Measurements from ENCODE around the gene ITGA8. TPM values are rescaled to one million over a fixed set of nuclear protein-coding genes. Genes with fewer than 3 reads are reported as not detected.

The ITGA8 gene
- polyA plus RNA-seq, 1 experiment: 0.25 TPM

DNA sequence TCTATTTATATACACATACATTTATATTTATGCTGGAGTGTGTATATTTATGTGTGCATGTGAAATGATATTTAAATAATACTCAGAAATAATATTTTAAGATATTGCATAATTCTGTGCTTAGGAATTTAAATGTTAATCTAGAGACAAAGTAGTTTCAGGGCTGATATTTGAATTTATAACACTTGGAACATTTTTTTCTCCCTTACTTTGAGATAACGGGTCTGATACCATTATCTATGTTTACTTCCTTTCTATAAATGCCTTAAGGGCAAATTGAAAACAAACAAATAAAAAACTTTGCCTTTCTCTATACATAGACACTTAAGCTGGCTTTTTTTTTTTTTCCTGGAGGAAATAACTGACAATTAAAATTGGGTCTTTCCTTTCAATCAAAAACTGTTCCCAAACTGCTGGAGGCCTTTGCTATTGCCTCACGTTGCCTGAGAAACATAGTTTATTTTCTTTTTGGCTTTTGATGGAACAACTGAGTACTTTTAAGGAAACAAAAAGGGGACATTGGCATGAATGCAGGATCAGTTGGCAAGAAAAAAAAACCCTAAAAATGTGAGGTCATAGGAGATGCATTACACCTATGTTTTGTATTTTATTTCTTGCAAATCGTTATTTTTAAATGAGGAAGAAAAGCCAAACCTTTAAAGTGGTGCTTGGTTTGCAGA lies 98.7 kb downstream of the ITGA8 start:
- no peak overlapping the region for H3K27ac ChIP-seq (ENCODE audit: low read depth, low read length)
- no peak for DNase-seq (ENCODE audit: low read depth, low spot score)
- H3K27me3 ChIP-seq (ENCODE audit: control insufficient read depth, insufficient read depth, low read length): peaks cover 10% of the 10 kb centered on the region
- H3K4me3 ChIP-seq (ENCODE audit: low read depth, low read length): no peak overlapping the region
- CTCF ChIA-PET: no interaction called here
- no peaks in the 10 kb centered on the region for H3K9me3 ChIP-seq (ENCODE audit: control insufficient read depth, insufficient read depth, low read length)
- POLR2A ChIA-PET: no interaction called here
- TF ChIP-seq, protein P1, sequence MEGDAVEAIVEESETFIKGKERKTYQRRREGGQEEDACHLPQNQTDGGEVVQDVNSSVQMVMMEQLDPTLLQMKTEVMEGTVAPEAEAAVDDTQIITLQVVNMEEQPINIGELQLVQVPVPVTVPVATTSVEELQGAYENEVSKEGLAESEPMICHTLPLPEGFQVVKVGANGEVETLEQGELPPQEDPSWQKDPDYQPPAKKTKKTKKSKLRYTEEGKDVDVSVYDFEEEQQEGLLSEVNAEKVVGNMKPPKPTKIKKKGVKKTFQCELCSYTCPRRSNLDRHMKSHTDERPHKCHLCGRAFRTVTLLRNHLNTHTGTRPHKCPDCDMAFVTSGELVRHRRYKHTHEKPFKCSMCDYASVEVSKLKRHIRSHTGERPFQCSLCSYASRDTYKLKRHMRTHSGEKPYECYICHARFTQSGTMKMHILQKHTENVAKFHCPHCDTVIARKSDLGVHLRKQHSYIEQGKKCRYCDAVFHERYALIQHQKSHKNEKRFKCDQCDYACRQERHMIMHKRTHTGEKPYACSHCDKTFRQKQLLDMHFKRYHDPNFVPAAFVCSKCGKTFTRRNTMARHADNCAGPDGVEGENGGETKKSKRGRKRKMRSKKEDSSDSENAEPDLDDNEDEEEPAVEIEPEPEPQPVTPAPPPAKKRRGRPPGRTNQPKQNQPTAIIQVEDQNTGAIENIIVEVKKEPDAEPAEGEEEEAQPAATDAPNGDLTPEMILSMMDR (IDR thresholded peaks at IDR 0.05; ENCODE audit: low read depth, low read length): no peak

GRCh38 chr10:15620337-15620736 lies 99.4 kb downstream of the ITGA8 start:
- peaks cover 10% of the 10 kb centered on the region for H3K27me3 ChIP-seq (ENCODE audit: control insufficient read depth, insufficient read depth, low read length)
- CTCF ChIA-PET: no interaction called here
- H3K9me3 ChIP-seq (ENCODE audit: control insufficient read depth, insufficient read depth, low read length): no peaks in the 10 kb centered on the region
- TF ChIP-seq, protein P1 (IDR thresholded peaks at IDR 0.05; ENCODE audit: low read depth, low read length): no peak
- H3K4me3 ChIP-seq (ENCODE audit: low read depth, low read length): no peak overlapping the region
- DNase-seq (ENCODE audit: low read depth, low spot score): no peak
- POLR2A ChIA-PET: no interaction called here
- no peak overlapping the region for H3K27ac ChIP-seq (ENCODE audit: low read depth, low read length)

GRCh38 chr10:15609246-15609645 lies 110.5 kb downstream of the ITGA8 start:
- ChIA-PET POLR2A (no interaction called here), CTCF (interaction anchor here (0.6 kb wide), 1 partner anchor 117 kb away, joined by 3 read pairs; no protein-coding TSS in a partner anchor)
- Histone ChIP-seq H3K4me3 (ENCODE audit: low read depth, low read length) (no peak overlapping the region), H3K27ac (ENCODE audit: low read depth, low read length) (no peak overlapping the region), H3K27me3 (ENCODE audit: control insufficient read depth, insufficient read depth, low read length) (no peaks in the 10 kb centered on the region), H3K9me3 (ENCODE audit: control insufficient read depth, insufficient read depth, low read length) (no peaks in the 10 kb centered on the region)
- DNase-seq (ENCODE audit: low read depth, low spot score): no peak
- TF ChIP-seq, protein P1 (IDR thresholded peaks at IDR 0.05; ENCODE audit: low read depth, low read length): no peak

DNA sequence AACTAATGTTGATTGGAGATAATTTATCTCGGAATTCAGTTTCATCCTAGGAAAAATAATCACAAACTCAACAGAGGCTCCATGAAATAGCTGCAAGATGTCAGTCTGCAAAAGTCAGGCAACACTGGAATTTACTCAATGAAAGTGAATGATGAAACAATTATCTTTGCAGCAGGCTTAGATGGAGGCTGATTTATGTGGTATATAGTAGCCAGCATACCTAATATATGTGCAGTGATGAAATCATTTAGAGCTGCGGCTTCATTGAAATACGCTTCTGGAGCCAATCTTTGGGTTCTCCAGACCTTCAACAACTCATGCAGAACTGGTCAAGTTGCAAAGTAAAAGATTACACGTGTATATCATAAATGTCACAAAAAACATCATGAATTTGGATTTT lies 113.3 kb downstream of the ITGA8 start:
- ChIA-PET POLR2A (no interaction called here), CTCF (interaction anchor here (1.3 kb wide), 1 partner anchor 21 kb away, joined by 3 read pairs; no protein-coding TSS in a partner anchor)
- no peak for DNase-seq (ENCODE audit: low read depth, low spot score)
- Histone ChIP-seq H3K4me3 (ENCODE audit: low read depth, low read length) (no peak overlapping the region), H3K27me3 (ENCODE audit: control insufficient read depth, insufficient read depth, low read length) (peaks cover 2% of the 10 kb centered on the region), H3K27ac (ENCODE audit: low read depth, low read length) (no peak overlapping the region), H3K9me3 (ENCODE audit: control insufficient read depth, insufficient read depth, low read length) (no peaks in the 10 kb centered on the region)
- TF ChIP-seq, protein P1 (IDR thresholded peaks at IDR 0.05; ENCODE audit: low read depth, low read length): no peak

- TF ChIP-seq, protein P1 (IDR thresholded peaks at IDR 0.05; ENCODE audit: low read depth, low read length): no peak
- CTCF ChIA-PET: interaction anchor here (1.3 kb wide), 1 partner anchor 20 kb away, joined by 3 read pairs; no protein-coding TSS in a partner anchor
- POLR2A ChIA-PET: no interaction called here
These were observed 113.9 kb downstream of the ITGA8 start for GRCh38 chr10:15605740-15606369.

More at GRCh38 chr10:15605740-15606369, 113.9 kb downstream of the ITGA8 start:
- Histone ChIP-seq H3K4me3 (ENCODE audit: low read depth, low read length) (no peak overlapping the region), H3K27ac (ENCODE audit: low read depth, low read length) (no peak overlapping the region), H3K9me3 (ENCODE audit: control insufficient read depth, insufficient read depth, low read length) (no peaks in the 10 kb centered on the region), H3K27me3 (ENCODE audit: control insufficient read depth, insufficient read depth, low read length) (peaks cover 2% of the 10 kb centered on the region)
- DNase-seq (ENCODE audit: low read depth, low spot score): no peak

All from AG04450 (cell line).